Measurements from ENCODE around the gene CALHM6.

Gene CALHM6

DNA sequence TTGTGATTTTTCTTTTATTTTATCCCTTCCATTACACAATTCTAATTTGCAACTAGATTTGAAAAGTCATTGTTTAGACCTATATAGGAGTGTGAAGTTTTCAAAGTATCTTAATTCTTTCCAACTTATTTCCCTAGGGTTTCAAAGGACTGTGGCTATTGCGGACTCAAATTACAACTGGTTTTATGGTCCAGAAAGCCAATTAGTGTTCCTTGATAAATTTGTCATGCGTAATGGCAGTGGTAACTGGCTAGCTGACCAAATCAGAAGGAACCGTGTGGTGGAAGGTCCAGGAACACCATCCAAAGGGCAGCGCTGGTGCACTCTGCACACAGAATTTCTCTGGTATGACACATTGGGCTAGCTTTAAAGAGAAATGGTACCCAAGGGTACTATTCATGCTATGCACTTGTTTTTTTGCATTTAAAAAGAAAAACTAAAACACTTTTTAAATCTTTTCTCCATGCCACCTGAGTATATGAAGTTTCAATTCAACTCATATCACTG is 27.9 kb upstream of the CALHM6 start:
- no peaks in the 10 kb centered on the region for H3K36me3 ChIP-seq (replicated peaks; ENCODE audit: insufficient read depth, low read length)

DNA sequence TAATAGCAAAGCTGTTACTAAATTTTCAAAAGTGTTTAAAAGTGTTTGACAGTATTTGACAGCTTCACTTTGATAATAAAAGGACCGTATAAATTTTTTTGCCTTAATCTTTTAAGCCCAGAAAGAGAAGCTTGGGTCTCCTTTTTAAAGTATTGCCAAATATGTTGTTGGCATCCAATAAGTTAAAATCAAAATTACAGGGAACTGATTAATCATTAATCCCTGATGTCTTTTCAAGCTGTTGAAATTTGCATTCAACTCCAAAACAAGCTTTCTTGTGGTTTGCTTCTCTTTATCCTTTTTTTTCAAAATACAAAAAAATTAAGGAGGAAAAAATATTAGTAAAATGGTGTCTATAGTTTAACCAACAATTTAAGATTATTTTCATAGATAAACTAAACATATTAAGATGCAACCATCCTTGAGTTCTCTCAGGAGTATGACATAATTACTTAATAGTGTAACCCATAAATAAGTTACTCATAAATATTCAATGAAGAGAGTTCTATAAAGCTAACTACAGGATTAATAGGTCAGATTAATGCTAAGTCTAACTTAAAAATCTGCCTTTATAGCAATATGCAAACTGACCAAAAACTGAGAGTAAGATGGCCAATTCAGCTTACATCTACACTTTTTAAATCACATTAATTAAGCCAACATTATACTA is 27.0 kb upstream of the CALHM6 start:
- H3K9ac ChIP-seq (ENCODE audit: low read length): no peak overlapping the region
- H3K79me2 ChIP-seq (ENCODE audit: low read length): no peaks in the 10 kb centered on the region
- DNase-seq: no peak
- no peaks in the 10 kb centered on the region for H3K27me3 ChIP-seq (replicated peaks; ENCODE audit: insufficient read depth, low read length)
- no peak for TF ChIP-seq EZH2 (optimal IDR thresholded peaks at IDR 0.05; ENCODE audit: low read depth, low read length)
- TF ChIP-seq, protein P1, sequence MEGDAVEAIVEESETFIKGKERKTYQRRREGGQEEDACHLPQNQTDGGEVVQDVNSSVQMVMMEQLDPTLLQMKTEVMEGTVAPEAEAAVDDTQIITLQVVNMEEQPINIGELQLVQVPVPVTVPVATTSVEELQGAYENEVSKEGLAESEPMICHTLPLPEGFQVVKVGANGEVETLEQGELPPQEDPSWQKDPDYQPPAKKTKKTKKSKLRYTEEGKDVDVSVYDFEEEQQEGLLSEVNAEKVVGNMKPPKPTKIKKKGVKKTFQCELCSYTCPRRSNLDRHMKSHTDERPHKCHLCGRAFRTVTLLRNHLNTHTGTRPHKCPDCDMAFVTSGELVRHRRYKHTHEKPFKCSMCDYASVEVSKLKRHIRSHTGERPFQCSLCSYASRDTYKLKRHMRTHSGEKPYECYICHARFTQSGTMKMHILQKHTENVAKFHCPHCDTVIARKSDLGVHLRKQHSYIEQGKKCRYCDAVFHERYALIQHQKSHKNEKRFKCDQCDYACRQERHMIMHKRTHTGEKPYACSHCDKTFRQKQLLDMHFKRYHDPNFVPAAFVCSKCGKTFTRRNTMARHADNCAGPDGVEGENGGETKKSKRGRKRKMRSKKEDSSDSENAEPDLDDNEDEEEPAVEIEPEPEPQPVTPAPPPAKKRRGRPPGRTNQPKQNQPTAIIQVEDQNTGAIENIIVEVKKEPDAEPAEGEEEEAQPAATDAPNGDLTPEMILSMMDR (IDR thresholded peaks at IDR 0.05; ENCODE audit: low read length): no peak
- TF ChIP-seq EZH2phosphoT487 (IDR thresholded peaks at IDR 0.05; ENCODE audit: low read length): no peak
- no peaks in the 10 kb centered on the region for H3K9me3 ChIP-seq (replicated peaks; ENCODE audit: insufficient read depth, low read length)
- H3F3A ChIP-seq (ENCODE audit: insufficient read depth, low read length): no peaks in the 10 kb centered on the region; the same call in 1 of the 2 replicates
- H3K4me1 ChIP-seq (ENCODE audit: low read length): no peaks in the 10 kb centered on the region
- H3K9me2 ChIP-seq (replicated peaks; ENCODE audit: insufficient read depth, low read length): no peaks in the 10 kb centered on the region
- no peak overlapping the region for H3K4me2 ChIP-seq (ENCODE audit: low read depth, low read length)
- no peaks in the 10 kb centered on the region for H3K36me3 ChIP-seq (replicated peaks; ENCODE audit: insufficient read depth, low read length)
- no peak overlapping the region for H2AFZ ChIP-seq (ENCODE audit: low read length)
- H3K4me3 ChIP-seq (ENCODE audit: low read length): no peak overlapping the region
- H3K27ac ChIP-seq (ENCODE audit: low read length): no peak overlapping the region
- H4K20me1 ChIP-seq (ENCODE audit: insufficient read depth, low read length): no peaks in the 10 kb centered on the region

More for the DNA sequence above, 27.9 kb upstream of the CALHM6 start:
- H3F3A ChIP-seq (ENCODE audit: insufficient read depth, low read length): no peaks in the 10 kb centered on the region
- H2AFZ ChIP-seq (ENCODE audit: low read length): no peak overlapping the region
- no peak overlapping the region for H3K4me2 ChIP-seq (ENCODE audit: low read depth, low read length)
- no peak overlapping the region for H3K27ac ChIP-seq (ENCODE audit: low read length)
- H3K9me3 ChIP-seq (replicated peaks; ENCODE audit: insufficient read depth, low read length): no peaks in the 10 kb centered on the region
- no peak overlapping the region for H3K4me3 ChIP-seq (ENCODE audit: low read length)
- H3K79me2 ChIP-seq (ENCODE audit: low read length): no peaks in the 10 kb centered on the region
- no peak overlapping the region for H3K9ac ChIP-seq (ENCODE audit: low read length)
- no peak for DNase-seq
- TF ChIP-seq EZH2 (optimal IDR thresholded peaks at IDR 0.05; ENCODE audit: low read depth, low read length): no peak
- TF ChIP-seq, protein P1 (IDR thresholded peaks at IDR 0.05; ENCODE audit: low read length): no peak
- TF ChIP-seq EZH2phosphoT487 (IDR thresholded peaks at IDR 0.05; ENCODE audit: low read length): no peak
- H3K9me2 ChIP-seq (replicated peaks; ENCODE audit: insufficient read depth, low read length): no peaks in the 10 kb centered on the region
- H3K27me3 ChIP-seq (replicated peaks; ENCODE audit: insufficient read depth, low read length): no peaks in the 10 kb centered on the region
- no peaks in the 10 kb centered on the region for H3K4me1 ChIP-seq (ENCODE audit: low read length)
- H4K20me1 ChIP-seq (ENCODE audit: insufficient read depth, low read length): no peaks in the 10 kb centered on the region

- Histone ChIP-seq H3K4me2 (ENCODE audit: low read depth, low read length) (no peak overlapping the region), H4K20me1 (ENCODE audit: insufficient read depth, low read length) (no peaks in the 10 kb centered on the region), H3K4me1 (ENCODE audit: low read length) (no peaks in the 10 kb centered on the region), H2AFZ (ENCODE audit: low read length) (no peak overlapping the region), H3K27me3 (replicated peaks; ENCODE audit: insufficient read depth, low read length) (no peaks in the 10 kb centered on the region), H3K9ac (ENCODE audit: low read length) (no peak overlapping the region), H3K36me3 (replicated peaks; ENCODE audit: insufficient read depth, low read length) (no peaks in the 10 kb centered on the region), H3K4me3 (ENCODE audit: low read length) (no peak overlapping the region), H3K79me2 (ENCODE audit: low read length) (no peaks in the 10 kb centered on the region), H3F3A (ENCODE audit: insufficient read depth, low read length) (no peaks in the 10 kb centered on the region; the same call in 1 of the 2 replicates), H3K9me2 (replicated peaks; ENCODE audit: insufficient read depth, low read length) (no peaks in the 10 kb centered on the region), H3K9me3 (replicated peaks; ENCODE audit: insufficient read depth, low read length) (no peaks in the 10 kb centered on the region), H3K27ac (ENCODE audit: low read length) (no peak overlapping the region)
- no peak for DNase-seq
- TF ChIP-seq EZH2phosphoT487 (IDR thresholded peaks at IDR 0.05; ENCODE audit: low read length) (no peak), EZH2 (optimal IDR thresholded peaks at IDR 0.05; ENCODE audit: low read depth, low read length) (no peak)
- TF ChIP-seq, protein P1 (IDR thresholded peaks at IDR 0.05; ENCODE audit: low read length): no peak
These were observed 24.6 kb upstream of the CALHM6 start for GRCh38 chr6:116436586-116436985.
